HG03442 (cell line): Measurements from ENCODE around the gene ATRNL1.
"Not testable (repeated sequence)": the region's sequence is repeated elsewhere in the genome, so short reads cannot be mapped to it uniquely, and the experiment has no call there.

Experiments
- ATAC-seq: cut with Tn5 transposase; IDR thresholded peaks from one replicate; pipeline ENCODE4 v1.9.1; 2021; ENCODE audit warnings: mild to moderate bottlenecking, moderate library complexity; ENCODE audit not compliant: unreplicated experiment

ATRNL1 gene

DNA sequence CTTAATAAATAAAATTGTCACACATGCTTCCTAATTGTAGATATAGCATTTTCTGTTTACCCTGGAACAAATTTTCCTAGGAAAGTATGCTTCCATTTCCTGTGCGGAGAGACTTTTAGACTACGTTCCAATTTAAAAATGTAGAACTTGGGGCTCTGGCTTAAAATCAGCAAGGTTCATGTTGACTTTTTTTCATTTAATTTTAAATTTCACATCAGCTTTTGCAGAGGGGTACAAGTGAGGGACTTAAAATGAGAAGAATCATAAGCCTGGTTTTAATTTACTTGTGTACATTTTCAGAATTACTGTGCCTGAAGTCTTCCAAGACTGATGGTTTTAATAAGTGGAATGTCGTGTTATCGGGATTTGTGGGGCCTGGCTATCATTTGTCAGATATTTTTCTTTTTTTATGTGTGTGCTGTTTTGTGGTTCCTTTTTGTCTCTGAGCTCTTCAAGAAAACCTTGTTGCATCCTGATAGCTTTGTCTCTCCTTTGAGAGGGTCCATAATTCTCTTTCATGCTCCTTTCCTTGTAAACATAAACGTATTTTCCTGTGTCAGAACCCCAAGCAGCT, 8.8 kb upstream of the ATRNL1 start:
- ATAC-seq = no peak

GRCh38 chr10:115091161-115091560, 2.0 kb upstream of the ATRNL1 start:
- no peak for ATAC-seq

DNA sequence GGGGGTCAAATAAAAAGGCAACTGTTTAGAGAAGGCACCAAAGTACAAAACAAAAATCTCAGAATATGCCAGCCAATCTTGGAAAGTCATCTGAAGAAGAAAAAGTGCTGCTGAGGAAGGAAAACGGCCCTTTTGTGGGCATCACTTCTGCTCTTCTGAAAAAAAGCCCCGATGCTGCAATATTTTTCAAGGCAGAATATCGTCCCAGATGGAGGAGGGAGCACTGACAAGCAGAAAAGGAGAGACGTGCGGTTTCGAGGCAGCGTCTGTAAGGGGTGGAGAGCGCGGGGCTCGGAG, 959 bp upstream of the ATRNL1 start:
- ATAC-seq = peak; percentile 5

- peak; percentile 71 for ATAC-seq
Observed at GRCh38 chr10:115092555-115093285, 445 bp upstream of the ATRNL1 start.

- ATAC-seq = peak; percentile 43
Observed at GRCh38 chr10:115093776-115094408, 727 bp downstream of the ATRNL1 start.

GRCh38 chr10:115094416-115095140, 1.4 kb downstream of the ATRNL1 start:
- no peak for ATAC-seq

DNA sequence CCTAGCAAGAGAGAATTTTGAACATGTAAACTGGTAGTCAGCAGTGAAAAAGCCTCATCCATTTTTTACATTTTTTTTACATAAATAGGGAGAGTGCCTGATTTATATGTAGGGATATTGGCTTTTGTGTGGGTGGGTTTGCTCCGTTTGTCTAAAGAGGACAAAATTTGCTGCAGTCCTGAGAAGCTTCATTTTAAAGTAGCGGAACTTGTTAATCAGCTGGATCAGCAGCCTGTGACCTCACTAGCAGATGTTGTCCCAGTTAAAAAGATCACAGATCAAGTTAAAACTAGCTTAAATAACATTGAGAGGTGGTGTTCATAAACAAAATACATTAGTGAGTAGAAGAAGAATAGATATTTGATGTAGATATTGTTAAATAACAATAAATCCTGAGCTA, 2.6 kb downstream of the ATRNL1 start:
- ATAC-seq = no peak

GRCh38 chr10:115103700-115104099, 10.5 kb downstream of the ATRNL1 start:
- ATAC-seq = no peak

- not testable (repeated sequence) for ATAC-seq
Observed at GRCh38 chr10:115105411-115105810, 12.2 kb downstream of the ATRNL1 start.

GRCh38 chr10:115107830-115108229, 14.7 kb downstream of the ATRNL1 start:
- ATAC-seq = no peak

DNA sequence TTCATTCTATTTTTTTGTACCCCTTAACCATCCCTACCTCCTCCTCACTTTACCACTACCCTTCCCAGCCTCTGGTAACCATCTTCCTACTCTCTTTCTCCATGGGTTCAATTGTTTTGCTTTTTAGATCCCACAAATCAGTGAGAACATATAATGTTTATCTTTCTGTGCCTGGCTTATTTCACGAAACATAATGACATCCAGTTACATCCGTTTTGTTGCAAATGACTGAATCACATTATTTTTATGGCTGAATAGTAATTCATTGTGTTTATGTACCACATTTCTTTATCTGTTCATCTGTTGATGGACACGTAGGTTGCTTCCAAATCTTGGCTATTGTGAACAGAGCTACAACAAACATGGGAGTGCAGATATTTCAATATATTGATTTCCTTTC, 24.1 kb downstream of the ATRNL1 start:
- no peak for ATAC-seq

DNA sequence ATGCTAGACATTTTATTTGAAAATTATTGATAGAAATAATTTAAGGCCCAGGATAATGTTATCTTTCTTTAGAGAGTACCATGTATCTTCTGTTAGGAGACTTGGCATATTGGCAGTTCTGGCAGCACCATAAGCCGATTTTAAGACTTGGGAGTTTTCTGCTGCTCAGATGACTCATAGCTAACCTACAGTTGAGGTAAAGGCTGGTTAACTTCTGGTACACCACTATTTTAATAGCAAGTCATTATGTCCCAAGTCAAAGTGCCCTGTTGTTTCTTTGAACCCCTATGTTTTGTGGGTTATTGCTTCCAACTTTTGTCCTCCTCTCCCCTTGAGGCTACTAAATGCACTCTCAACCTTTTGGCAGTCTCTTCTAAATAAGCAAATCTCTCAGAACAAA, 25.2 kb downstream of the ATRNL1 start:
- peak; percentile 72 for ATAC-seq

GRCh38 chr10:115125505-115125904, 32.3 kb downstream of the ATRNL1 start:
- no peak for ATAC-seq

DNA sequence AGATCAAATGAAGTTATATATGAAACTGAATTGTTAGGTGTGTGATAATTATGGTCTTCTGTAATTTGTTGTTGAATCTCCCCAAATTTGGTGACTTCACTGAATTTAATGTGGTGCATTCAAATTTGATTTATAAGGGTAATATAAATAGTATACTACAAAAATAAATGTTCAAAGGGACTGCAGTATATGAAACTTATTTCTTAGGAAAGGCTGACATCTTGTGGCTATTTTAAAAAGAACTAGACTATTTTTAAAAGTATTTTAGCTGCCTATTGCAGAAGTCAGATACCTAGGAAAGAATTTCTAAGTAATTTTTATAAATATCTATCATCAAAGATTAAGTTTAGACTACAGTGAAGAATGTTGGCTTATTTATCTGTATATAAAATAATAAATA, 36.6 kb downstream of the ATRNL1 start:
- no peak for ATAC-seq

GRCh38 chr10:115136616-115137015, 43.5 kb downstream of the ATRNL1 start:
- no peak for ATAC-seq

DNA sequence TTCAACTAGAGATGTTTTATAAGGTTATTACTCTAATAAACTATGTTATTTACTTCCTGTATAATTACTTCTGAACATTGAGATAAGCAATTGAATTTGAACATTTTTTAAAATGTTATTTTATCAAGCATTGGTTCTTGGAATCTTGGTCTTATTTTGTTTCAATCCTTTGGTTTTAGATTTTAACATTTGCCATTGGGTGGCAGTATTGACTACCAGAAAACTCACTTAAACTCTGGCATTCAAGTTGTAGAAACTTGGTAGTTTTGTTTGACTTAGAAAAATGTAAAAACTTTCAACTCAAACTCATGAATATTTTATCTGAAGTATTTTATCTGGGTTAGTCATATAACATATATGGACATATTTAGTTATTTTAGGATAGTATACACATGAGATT, 48.1 kb downstream of the ATRNL1 start:
- no peak for ATAC-seq

DNA sequence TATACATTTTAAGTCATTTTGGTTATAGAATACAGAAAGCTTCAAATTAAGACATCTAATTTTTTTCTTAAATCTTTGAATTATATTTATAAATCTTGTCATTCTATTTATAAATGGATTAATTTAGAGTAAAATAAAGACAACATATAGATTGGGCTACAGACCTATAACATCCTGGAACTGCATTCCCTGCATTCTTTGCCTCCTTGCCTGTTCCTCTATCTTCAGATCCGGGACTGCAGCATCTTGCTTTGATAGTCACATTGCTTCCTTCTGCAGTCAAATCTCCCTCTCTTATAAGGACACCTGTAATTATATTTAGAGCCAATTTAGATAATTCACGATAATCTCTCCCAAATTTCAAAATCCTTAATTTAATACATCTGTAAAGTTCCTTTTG, 64.2 kb downstream of the ATRNL1 start:
- ATAC-seq = no peak

GRCh38 chr10:115163129-115163528, 70.0 kb downstream of the ATRNL1 start:
- ATAC-seq = no peak

DNA sequence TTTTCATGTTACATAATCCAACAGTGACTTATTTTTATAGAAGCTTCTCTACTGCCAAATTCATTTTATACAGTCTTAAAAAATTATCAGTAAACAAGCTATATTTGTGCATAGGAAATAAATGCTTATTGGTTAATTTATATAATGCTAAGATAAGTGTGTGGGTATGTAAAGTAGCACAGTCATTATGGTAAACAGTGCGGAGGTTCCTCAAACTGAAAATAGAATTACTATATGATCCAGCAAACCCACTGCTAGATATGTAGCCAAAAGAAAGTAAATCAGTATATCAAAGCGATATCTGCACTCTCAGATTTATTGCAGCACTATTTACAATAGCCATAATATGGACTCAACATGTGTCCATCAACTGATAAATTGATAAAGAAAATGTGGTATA, 71.1 kb downstream of the ATRNL1 start:
- no peak for ATAC-seq

- no peak for ATAC-seq
Observed at GRCh38 chr10:115167751-115168150, 74.6 kb downstream of the ATRNL1 start.

GRCh38 chr10:115171392-115171960, 78.3 kb downstream of the ATRNL1 start:
- ATAC-seq = no peak
